ENCODE results near the gene ACOX3.

- TF ChIP-seq TAF1 (IDR thresholded peaks at IDR 0.05; ENCODE audit: borderline replicate concordance, low read depth, low read length), result no peak
- no peak for TF ChIP-seq POLR2A (IDR thresholded peaks at IDR 0.05; ENCODE audit: low read depth, low read length)
- no peak for TF ChIP-seq POLR2AphosphoS5 (IDR thresholded peaks at IDR 0.05; ENCODE audit: low read depth, low read length)
These were observed 17.2 kb upstream of the ACOX3 start for GRCh38 chr4:8457646-8458252.
